ENCODE results near the gene SPTSSB. TPM values are rescaled to one million over a fixed set of nuclear protein-coding genes. Genes with fewer than 3 reads are reported as not detected.

SPTSSB gene
- total RNA-seq, 1 donor from 2014 or later: not detected

DNA sequence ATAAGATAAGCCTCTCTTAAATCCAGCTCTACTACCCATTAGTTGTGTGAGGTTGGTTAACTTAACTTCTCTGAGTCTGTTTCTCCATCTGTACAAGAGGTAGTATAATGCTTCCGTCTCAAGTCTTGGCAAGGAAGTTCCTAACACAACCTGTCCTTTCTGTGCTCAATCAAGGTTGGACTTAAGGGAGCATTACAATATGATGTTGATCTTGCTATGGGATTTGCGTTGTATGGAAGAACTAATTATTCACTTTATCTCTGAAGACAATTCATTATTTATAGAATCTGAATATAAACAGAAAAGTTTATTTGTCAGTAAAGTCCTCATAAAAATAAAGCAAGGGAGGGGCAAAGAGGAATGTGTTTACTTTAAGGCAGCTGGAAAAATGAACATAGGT lies 18.9 kb upstream of the SPTSSB start:
- intact Hi-C loops (cut with DNase I): no loop called here
- TF ChIP-seq CTCF (IDR thresholded peaks at IDR 0.05): no peak
- no peaks in the 10 kb centered on the region for H3K27me3 ChIP-seq
- no peak overlapping the region for H3K27ac ChIP-seq
- H3K4me3 ChIP-seq: no peak overlapping the region
- no peaks in the 10 kb centered on the region for H3K36me3 ChIP-seq
- DNase-seq (ENCODE audit: low spot score in 2 of 2): no peak
- no peaks in the 10 kb centered on the region for H3K9me3 ChIP-seq
- H3K4me1 ChIP-seq: no peaks in the 10 kb centered on the region

DNA sequence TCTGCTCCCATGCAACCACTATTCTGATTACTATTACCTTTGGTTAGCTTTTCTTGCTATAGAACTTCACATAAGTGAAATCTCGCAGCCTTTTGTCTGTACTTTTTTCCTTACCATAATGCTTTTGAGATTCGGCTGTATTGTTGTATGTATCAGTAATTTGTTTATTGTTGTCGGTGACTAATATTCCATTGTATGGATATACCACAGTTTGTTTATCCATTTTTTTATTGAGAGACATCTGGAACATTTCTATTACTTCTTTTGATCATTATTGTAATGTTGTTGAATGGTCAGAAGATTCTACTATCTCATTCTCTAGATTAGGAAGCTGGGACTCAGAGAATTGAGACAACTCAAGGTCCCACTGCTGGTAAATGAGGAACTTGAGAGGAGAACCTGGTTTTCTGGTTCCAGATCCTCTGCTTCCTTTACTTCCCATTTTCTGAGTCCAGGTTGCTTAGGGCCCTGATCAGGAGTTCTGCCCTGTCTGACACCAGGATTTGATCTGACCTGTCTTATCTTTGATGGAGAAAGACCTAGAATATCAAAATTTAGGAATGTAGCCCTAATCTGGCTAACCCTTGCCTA lies 18.2 kb upstream of the SPTSSB start:
- TF ChIP-seq CTCF (IDR thresholded peaks at IDR 0.05): no peak
- Histone ChIP-seq H3K27ac (no peak overlapping the region), H3K4me3 (no peak overlapping the region), H3K36me3 (no peaks in the 10 kb centered on the region), H3K9me3 (no peaks in the 10 kb centered on the region), H3K4me1 (no peaks in the 10 kb centered on the region), H3K27me3 (no peaks in the 10 kb centered on the region)
- intact Hi-C loops (cut with DNase I): no loop called here
- DNase-seq (ENCODE audit: low spot score in 2 of 2): no peak

DNA sequence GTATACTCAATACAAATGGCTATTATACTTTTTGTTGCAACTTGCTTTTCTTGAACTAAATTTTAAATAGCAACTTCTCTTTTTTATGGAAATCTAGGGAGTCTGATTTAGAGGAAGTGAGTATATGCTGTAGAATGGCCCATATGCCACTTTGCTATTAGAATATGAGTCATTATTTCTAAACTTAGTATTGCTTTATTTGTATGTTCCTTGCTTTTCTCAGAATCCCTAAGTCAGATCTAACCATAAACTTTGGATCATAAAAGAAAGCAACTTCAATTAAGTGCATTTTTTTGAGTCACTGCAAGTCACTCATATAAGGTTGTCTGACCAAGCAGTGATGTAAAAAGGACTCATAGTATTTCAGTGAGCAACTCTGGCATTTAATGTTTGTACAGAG lies 17.5 kb upstream of the SPTSSB start:
- no peak for TF ChIP-seq CTCF (IDR thresholded peaks at IDR 0.05)
- H3K27ac ChIP-seq: no peak overlapping the region
- no peaks in the 10 kb centered on the region for H3K36me3 ChIP-seq
- no peak overlapping the region for H3K4me3 ChIP-seq
- no peaks in the 10 kb centered on the region for H3K27me3 ChIP-seq
- no peaks in the 10 kb centered on the region for H3K9me3 ChIP-seq
- no peak for DNase-seq (ENCODE audit: low spot score in 2 of 2)
- intact Hi-C loops (cut with DNase I): no loop called here
- no peaks in the 10 kb centered on the region for H3K4me1 ChIP-seq

DNA sequence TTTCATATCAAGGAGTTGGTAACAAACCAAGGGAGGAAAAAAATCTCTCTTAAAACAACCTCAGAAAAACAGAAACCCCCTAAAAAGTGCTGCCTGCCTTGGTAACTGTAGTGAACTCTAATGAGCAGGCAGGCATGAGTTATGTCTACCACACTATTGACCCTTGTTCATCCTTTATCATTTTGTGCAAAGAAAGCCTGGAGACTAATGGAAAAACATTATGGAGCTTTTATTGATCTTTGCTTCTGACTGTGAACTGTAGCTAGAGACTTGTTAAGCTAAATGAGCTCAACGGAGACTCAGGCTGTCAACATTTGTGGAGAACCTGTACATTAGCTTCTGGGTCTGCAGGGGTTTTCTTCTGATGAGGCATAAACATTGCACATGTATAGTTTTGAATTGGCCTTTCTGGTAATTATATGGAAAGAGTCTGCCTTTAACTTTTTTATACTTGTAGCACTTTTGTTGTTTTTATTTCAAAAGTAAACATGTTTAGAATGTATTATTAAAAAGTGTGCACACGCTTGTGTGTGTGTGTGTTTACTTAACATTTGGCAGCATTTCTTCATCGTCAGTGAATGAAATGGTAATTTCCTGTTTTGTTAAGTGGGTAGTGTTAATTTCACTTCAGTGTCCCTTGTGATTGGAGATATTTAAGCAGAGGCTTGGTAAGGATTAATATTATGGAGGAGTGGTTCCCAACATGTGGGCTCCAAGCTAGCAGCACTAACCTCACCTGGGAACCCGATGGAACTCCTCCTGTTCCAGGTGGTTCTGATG lies 15.9 kb upstream of the SPTSSB start:
- H3K4me1 ChIP-seq: no peaks in the 10 kb centered on the region
- no peaks in the 10 kb centered on the region for H3K9me3 ChIP-seq
- no peak for TF ChIP-seq CTCF (IDR thresholded peaks at IDR 0.05)
- no peak overlapping the region for H3K4me3 ChIP-seq
- no peaks in the 10 kb centered on the region for H3K36me3 ChIP-seq
- DNase-seq (ENCODE audit: low spot score in 2 of 2): no peak
- intact Hi-C loops (cut with DNase I): no loop called here
- no peaks in the 10 kb centered on the region for H3K27me3 ChIP-seq
- H3K27ac ChIP-seq: no peak overlapping the region

- intact Hi-C loops (cut with DNase I): no loop called here
- Histone ChIP-seq H3K36me3 (no peaks in the 10 kb centered on the region), H3K27ac (no peak overlapping the region), H3K27me3 (no peaks in the 10 kb centered on the region), H3K4me1 (peaks cover 0 to 10% of the 10 kb centered on the region in 2 donors), H3K9me3 (no peaks in the 10 kb centered on the region), H3K4me3 (peak overlapping the region; percentile 66 to 70)
- no peak for TF ChIP-seq CTCF (IDR thresholded peaks at IDR 0.05)
- DNase-seq (ENCODE audit: low spot score in 2 of 2): no peak
Measured at GRCh38 chr3:161372321-161373260, 1.3 kb upstream of the SPTSSB start.

Data from ascending aorta (tissue), 2 donors.